GM12872 (cell line): ENCODE results near the gene MYBBP1A.

ENCODE experiments used
- CTCF ChIP-seq: IDR thresholded peaks from 3 replicates; pipeline ENCODE4 v1.5.1; 2011; ENCODE audit warnings: low read depth, mild to moderate bottlenecking, low read length, moderate library complexity; ENCODE audit not compliant: insufficient read depth

MYBBP1A gene

DNA sequence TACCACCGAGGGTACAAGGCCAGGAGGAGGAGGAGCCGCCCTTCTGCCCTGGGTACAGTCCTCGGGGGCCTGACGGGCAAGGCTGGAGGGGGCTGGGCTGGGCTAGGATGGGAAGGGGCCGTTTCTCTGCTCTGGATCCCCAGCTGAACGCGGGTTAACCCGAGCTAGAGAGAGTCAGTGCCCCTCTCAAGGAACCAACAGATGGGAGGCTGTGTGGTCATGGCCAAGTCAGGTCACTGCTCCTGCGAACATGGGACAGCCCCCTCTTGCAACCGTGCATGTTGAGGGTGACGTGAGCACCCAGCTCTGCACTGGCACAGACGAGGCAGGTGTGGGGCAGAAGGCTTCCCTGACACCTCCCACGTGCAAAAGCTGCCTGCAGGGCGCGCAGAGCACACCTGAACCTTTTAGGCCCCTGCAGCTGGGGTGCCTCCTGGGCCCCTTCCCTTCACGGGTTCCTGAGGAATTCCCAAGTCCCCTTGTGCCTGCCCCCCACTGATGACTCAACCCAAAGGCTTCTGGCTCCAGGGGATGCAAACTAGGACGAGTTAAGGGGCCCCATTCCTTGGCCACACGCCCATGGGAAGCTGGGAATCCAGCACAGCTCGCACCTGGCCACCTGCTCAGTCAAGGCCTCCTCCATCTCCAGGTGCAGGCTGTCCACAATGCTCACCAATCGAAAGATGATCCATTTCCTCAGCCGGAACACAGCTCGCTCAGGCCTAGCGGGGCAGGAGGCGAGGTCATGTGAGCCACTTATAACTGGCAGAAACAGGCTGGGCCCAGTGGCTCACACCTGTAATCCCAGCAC is 6.3 kb downstream of the MYBBP1A start:
- no peak for TF ChIP-seq CTCF

- no peak for TF ChIP-seq CTCF
Measured at GRCh38 chr17:4548061-4548461, 7.1 kb downstream of the MYBBP1A start.

DNA sequence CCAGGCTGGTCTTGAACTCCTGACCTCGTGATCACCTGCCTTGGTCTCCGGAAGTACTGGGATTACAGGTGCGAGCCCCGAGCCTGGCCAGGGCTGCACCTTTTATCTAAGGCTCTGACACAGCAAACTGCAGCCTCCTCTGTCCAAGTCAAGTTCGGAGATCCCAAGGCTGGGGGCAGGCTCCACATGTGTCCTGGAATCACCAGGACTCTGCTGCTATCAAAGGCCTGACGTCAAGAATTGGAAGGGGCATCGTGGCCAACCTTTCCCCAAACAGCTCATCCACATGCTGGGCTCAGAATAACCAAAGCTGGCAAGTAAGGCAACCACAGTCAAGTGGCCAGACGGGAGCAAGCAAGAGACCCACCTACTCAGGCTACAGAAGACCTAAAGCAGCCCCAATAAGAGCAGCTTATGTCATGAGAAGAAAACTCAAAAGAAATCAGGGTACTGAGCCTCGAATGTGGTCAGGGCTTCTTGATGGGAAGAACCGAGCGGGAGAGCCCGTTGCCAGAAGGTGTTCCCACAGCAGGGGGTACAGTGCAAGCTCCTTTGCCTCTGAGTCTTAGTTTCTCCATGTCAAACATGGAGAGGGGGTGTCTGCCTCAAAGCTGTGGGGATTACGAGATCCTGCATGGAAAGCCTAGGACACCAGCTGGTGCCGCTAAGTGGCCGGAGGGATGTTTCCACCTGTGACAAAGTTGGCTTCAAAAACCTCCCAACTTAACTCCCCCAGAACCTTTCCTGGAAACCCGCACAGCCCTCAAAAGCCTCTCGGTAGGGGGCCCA is 7.9 kb downstream of the MYBBP1A start:
- TF ChIP-seq CTCF, result no peak

DNA sequence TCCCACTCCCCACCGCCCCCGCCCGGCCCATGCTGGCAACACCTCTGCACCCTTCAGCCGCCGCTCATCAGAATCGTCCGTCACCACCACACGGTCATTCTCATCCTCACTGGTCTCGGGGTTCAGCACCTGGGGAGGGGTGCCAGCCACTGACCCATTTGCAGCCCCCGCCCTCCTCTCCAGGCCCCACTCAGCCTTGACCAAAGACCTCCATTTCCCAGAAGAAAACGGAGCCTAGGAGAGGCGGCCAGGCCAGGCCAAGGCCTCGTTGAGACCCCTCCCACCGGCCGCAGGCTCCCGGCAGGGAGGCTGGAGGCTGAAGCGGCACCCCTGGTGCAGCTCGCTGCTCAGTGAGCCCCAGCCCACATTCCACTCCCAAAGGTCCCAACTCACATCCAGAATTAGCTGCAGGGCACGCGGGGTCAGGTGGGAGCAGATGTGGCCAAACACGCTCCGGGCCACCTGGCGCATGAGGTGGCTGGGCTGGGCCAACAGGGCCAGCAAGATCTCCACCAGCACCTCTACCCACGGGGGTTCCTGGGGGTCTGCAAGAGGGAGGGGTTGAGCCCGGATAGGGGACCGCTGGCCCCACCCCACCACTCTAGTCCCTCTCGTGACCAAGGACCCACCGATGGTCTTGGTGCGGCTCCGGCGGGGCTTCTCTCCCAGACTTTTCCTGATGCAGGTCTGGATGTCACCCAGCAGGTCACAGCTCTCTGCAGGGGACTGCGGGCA is 9.8 kb downstream of the MYBBP1A start:
- no peak for TF ChIP-seq CTCF

GRCh38 chr17:4544951-4545216 is 10.3 kb downstream of the MYBBP1A start:
- TF ChIP-seq CTCF, result no peak

DNA sequence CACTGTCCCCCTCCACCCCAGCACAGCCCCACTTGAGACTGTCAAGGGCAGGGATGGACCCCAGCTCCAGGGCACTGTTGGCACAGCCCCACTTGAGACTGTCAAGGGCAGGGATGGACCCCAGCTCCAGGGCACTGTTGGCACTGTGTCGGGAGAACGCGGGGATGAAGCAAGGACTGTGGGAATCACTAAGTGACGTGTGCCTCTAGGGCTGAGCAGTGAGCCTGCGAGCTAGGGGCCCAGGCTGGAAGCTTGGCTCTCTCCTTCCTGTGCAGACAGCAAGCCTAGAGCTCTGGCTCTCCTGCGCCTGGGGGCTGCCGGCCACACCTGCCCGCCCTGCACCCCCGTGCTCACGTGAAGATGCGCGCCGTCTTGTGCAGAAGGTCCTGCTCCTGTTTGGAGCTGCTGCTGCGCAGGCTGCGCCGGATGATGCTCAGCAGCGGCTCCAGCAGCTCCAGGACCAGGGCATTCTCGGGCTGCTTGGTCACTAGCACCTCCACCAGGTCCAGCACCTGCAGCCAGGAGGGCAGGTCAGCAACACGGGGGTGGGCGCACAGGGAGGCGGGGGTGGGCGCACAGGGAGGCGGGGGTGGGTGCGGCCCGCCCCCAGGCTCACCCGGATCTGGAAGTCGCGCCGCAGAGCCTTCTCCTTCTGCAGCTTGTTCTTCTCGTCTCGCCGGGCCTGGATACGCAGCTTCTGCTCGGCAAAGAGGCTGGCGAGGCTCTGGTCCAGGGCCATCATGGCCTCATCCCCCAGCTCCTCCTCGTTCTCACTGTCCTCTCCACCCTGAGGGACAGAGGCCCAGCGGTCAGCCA is 10.8 kb downstream of the MYBBP1A start:
- no peak for TF ChIP-seq CTCF
